NCI-H2196 (cell line): ENCODE results near the gene APCDD1L.
"Not testable (repeated sequence)": the region's sequence is repeated elsewhere in the genome, so short reads cannot be mapped to it uniquely, and the experiment has no call there.

Source experiments
- DNase-seq: peaks from one replicate; lab custom pipeline; 2025; ENCODE audit not compliant: unreplicated experiment; lab: John Stamatoyannopoulos, UW

Gene APCDD1L

GRCh38 chr20:58418949-58419748 lies 96.0 kb downstream of the APCDD1L start:
- no peak for DNase-seq

DNA sequence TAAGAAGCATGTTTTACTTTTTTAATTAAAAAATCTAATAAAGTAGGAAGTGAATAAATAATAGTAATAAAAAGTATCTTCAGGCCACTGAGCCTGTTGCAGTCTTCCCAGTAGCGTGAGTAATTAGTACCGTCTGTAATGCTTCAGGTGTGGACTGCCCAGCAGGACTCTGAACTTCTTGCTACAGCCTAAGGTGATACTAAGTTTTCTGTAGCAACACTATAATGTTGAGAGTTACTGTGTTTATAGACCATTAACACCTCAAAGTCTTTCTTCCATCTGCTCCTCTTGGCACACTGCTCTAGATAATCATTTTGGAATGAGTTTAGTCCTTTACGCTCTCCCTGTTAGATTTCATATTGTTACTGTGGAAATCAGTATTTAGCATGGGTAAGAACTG lies 97.8 kb downstream of the APCDD1L start:
- DNase-seq, result no peak

GRCh38 chr20:58416835-58417234 lies 98.4 kb downstream of the APCDD1L start:
- DNase-seq, result no peak

- DNase-seq, result no peak
These were observed 99.1 kb downstream of the APCDD1L start for GRCh38 chr20:58416057-58416456.

DNA sequence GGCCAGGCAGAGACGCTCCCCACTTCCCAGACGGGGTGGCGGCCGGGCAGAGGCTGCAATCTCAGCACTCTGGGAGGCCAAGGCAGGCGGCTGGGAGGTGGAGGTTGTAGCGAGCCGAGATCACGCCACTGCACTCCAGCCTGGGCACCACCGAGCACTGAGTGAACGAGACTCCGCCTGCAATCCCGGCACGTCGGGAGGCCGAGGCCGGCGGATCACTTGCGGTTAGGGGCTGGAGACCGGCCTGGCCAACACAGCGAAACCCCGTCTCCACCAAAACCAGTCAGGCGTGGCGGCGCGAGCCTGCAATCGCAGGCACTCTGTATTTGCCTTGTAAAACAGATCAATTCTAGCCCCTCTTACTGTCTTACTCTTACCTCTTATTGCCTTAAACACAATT lies 100.4 kb downstream of the APCDD1L start:
- DNase-seq, result not testable (repeated sequence)

GRCh38 chr20:58414216-58414615 lies 101.0 kb downstream of the APCDD1L start:
- DNase-seq, result not testable (repeated sequence)
